GM18867 (cell line): Measurements from ENCODE around the gene SPTLC1.

Experiments
- ATAC-seq: cut with Tn5 transposase; IDR thresholded peaks from one replicate; pipeline ENCODE4 v1.9.1; 2021; ENCODE audit warnings: mild to moderate bottlenecking, moderate library complexity; ENCODE audit not compliant: unreplicated experiment

Gene SPTLC1

GRCh38 chr9:91985692-91986091 lies 129.5 kb downstream of the SPTLC1 start:
- no peak for ATAC-seq
